ENCODE results near the gene JMJD8.
"Not testable (repeated sequence)": the region's sequence is repeated elsewhere in the genome, so short reads cannot be mapped to it uniquely, and the experiment has no call there.

JMJD8 gene

GRCh38 chr16:714558-715476, 30.7 kb upstream of the JMJD8 start, which contains the start of gene METRN:
Gene METRN (plus strand): TSS chr16:715118. CDS start chr16:715290, 172 bp downstream.
- Histone ChIP-seq H3K4me3 (ENCODE audit: low read length) (peak within 1 kb of the TSS; percentile 66), H3K9ac (ENCODE audit: low read depth, low read length) (peak within 1 kb of the TSS; percentile 57), H3K36me3 (ENCODE audit: insufficient read depth, low read length) (no peaks in the 10 kb centered on the region), H3K4me1 (ENCODE audit: insufficient read depth, low read length) (peaks cover 13% of the 10 kb centered on the region; the same call in 1 of the 2 replicates), H3K27me3 (ENCODE audit: insufficient read depth, low read length) (peaks cover 53% of the 10 kb centered on the region), H3K9me3 (ENCODE audit: insufficient read depth, low read depth, low read length) (no peaks in the 10 kb centered on the region), H3K27ac (ENCODE audit: low read depth, low read length) (no peak within 1 kb of the TSS)
- 9% methylated on average over 108 of the region's 108 CpGs for WGBS

- Histone ChIP-seq H3K36me3 (ENCODE audit: insufficient read depth, low read length) (no peaks in the 10 kb centered on the region), H3K4me3 (ENCODE audit: low read length) (no peak overlapping the region), H3K4me1 (ENCODE audit: insufficient read depth, low read length) (peaks cover 11% of the 10 kb centered on the region; the same call in 1 of the 2 replicates), H3K27ac (ENCODE audit: low read depth, low read length) (no peak overlapping the region), H3K9ac (ENCODE audit: low read depth, low read length) (no peak overlapping the region), H3K27me3 (ENCODE audit: insufficient read depth, low read length) (peaks cover 60% of the 10 kb centered on the region), H3K9me3 (ENCODE audit: insufficient read depth, low read depth, low read length) (no peaks in the 10 kb centered on the region)
- WGBS: 85% methylated on average over 11 of the region's 11 CpGs
Observed at GRCh38 chr16:714079-714478, 29.9 kb upstream of the JMJD8 start.

- H3K9ac ChIP-seq (ENCODE audit: low read depth, low read length); H3K4me3 ChIP-seq (ENCODE audit: low read length); H3K36me3 ChIP-seq (ENCODE audit: insufficient read depth, low read length); H3K9me3 ChIP-seq (ENCODE audit: insufficient read depth, low read depth, low read length); H3K27ac ChIP-seq (ENCODE audit: low read depth, low read length): not testable (repeated sequence)
- 49% methylated on average over 12 of the region's 13 CpGs for WGBS
- peaks cover 69% of the 10 kb centered on the region for H3K27me3 ChIP-seq (ENCODE audit: insufficient read depth, low read length)
- peaks cover 11% of the 10 kb centered on the region; the same call in 1 of the 2 replicates for H3K4me1 ChIP-seq (ENCODE audit: insufficient read depth, low read length)
Observed at GRCh38 chr16:712740-713250, 28.7 kb upstream of the JMJD8 start.

GRCh38 chr16:711548-712320, 27.6 kb upstream of the JMJD8 start:
- Histone ChIP-seq H3K27me3 (ENCODE audit: insufficient read depth, low read length) (peaks cover 77% of the 10 kb centered on the region), H3K4me3 (ENCODE audit: low read length) (no peak overlapping the region), H3K9me3 (ENCODE audit: insufficient read depth, low read depth, low read length) (no peaks in the 10 kb centered on the region), H3K36me3 (ENCODE audit: insufficient read depth, low read length) (no peaks in the 10 kb centered on the region), H3K4me1 (ENCODE audit: insufficient read depth, low read length) (peaks cover 10% of the 10 kb centered on the region; the same call in 1 of the 2 replicates), H3K27ac (ENCODE audit: low read depth, low read length) (no peak overlapping the region), H3K9ac (ENCODE audit: low read depth, low read length) (no peak overlapping the region)
- 19% methylated on average over 22 of the region's 25 CpGs for WGBS

GRCh38 chr16:711084-711483, 26.9 kb upstream of the JMJD8 start:
- H3K27ac ChIP-seq (ENCODE audit: low read depth, low read length): no peak overlapping the region
- H3K4me1 ChIP-seq (ENCODE audit: insufficient read depth, low read length): 0 out of 2 replicates have a peak, but pooled peaks cover 3% of the 10 kb centered on the region
- WGBS: 82% methylated on average over 12 of the region's 12 CpGs

GRCh38 chr16:710500-711075, 26.5 kb upstream of the JMJD8 start:
- no peaks in the 10 kb centered on the region for H3K4me1 ChIP-seq (ENCODE audit: insufficient read depth, low read length)
- no peaks in the 10 kb centered on the region for H3K9me3 ChIP-seq (ENCODE audit: insufficient read depth, low read depth, low read length)
- H3K27me3 ChIP-seq (ENCODE audit: insufficient read depth, low read length): peaks cover 75% of the 10 kb centered on the region
- no peak overlapping the region for H3K4me3 ChIP-seq (ENCODE audit: low read length)
- no peaks in the 10 kb centered on the region for H3K36me3 ChIP-seq (ENCODE audit: insufficient read depth, low read length)
- no peak overlapping the region for H3K27ac ChIP-seq (ENCODE audit: low read depth, low read length)
- H3K9ac ChIP-seq (ENCODE audit: low read depth, low read length): no peak overlapping the region
- WGBS: 82% methylated on average over 21 of the region's 21 CpGs

More at GRCh38 chr16:711084-711483, 26.9 kb upstream of the JMJD8 start:
- Histone ChIP-seq H3K9ac (ENCODE audit: low read depth, low read length) (no peak overlapping the region), H3K27me3 (ENCODE audit: insufficient read depth, low read length) (peaks cover 77% of the 10 kb centered on the region), H3K4me3 (ENCODE audit: low read length) (no peak overlapping the region), H3K9me3 (ENCODE audit: insufficient read depth, low read depth, low read length) (no peaks in the 10 kb centered on the region), H3K36me3 (ENCODE audit: insufficient read depth, low read length) (no peaks in the 10 kb centered on the region)

GRCh38 chr16:709566-710499, 25.7 kb upstream of the JMJD8 start:
- H3K27me3 ChIP-seq (ENCODE audit: insufficient read depth, low read length): peaks cover 78% of the 10 kb centered on the region
- no peaks in the 10 kb centered on the region for H3K9me3 ChIP-seq (ENCODE audit: insufficient read depth, low read depth, low read length)
- H3K36me3 ChIP-seq (ENCODE audit: insufficient read depth, low read length): no peaks in the 10 kb centered on the region
- H3K4me1 ChIP-seq (ENCODE audit: insufficient read depth, low read length): no peaks in the 10 kb centered on the region
- WGBS: 45% methylated on average over 30 of the region's 30 CpGs
- no peak overlapping the region for H3K9ac ChIP-seq (ENCODE audit: low read depth, low read length)
- H3K4me3 ChIP-seq (ENCODE audit: low read length): no peak overlapping the region
- no peak overlapping the region for H3K27ac ChIP-seq (ENCODE audit: low read depth, low read length)

GRCh38 chr16:708959-709358, 24.8 kb upstream of the JMJD8 start:
- Histone ChIP-seq H3K27me3 (ENCODE audit: insufficient read depth, low read length) (peaks cover 79% of the 10 kb centered on the region), H3K36me3 (ENCODE audit: insufficient read depth, low read length) (no peaks in the 10 kb centered on the region), H3K4me3 (ENCODE audit: low read length) (no peak overlapping the region), H3K27ac (ENCODE audit: low read depth, low read length) (no peak overlapping the region), H3K9me3 (ENCODE audit: insufficient read depth, low read depth, low read length) (no peaks in the 10 kb centered on the region), H3K4me1 (ENCODE audit: insufficient read depth, low read length) (no peaks in the 10 kb centered on the region), H3K9ac (ENCODE audit: low read depth, low read length) (no peak overlapping the region)
- WGBS: 82% methylated on average over 3 of the region's 4 CpGs

- WGBS: 65% methylated on average over 3 of the region's 3 CpGs
- Histone ChIP-seq H3K27me3 (ENCODE audit: insufficient read depth, low read length) (peaks cover 83% of the 10 kb centered on the region), H3K9ac (ENCODE audit: low read depth, low read length) (no peak overlapping the region), H3K27ac (ENCODE audit: low read depth, low read length) (no peak overlapping the region), H3K4me1 (ENCODE audit: insufficient read depth, low read length) (no peaks in the 10 kb centered on the region), H3K9me3 (ENCODE audit: insufficient read depth, low read depth, low read length) (no peaks in the 10 kb centered on the region), H3K36me3 (ENCODE audit: insufficient read depth, low read length) (no peaks in the 10 kb centered on the region), H3K4me3 (ENCODE audit: low read length) (no peak overlapping the region)
Observed at GRCh38 chr16:708019-708418, 23.9 kb upstream of the JMJD8 start.

GRCh38 chr16:707062-707538, 23.0 kb upstream of the JMJD8 start:
- 44% methylated on average over 14 of the region's 14 CpGs for WGBS
- Histone ChIP-seq H3K27ac (ENCODE audit: low read depth, low read length) (no peak overlapping the region), H3K36me3 (ENCODE audit: insufficient read depth, low read length) (no peaks in the 10 kb centered on the region), H3K9me3 (ENCODE audit: insufficient read depth, low read depth, low read length) (no peaks in the 10 kb centered on the region), H3K4me3 (ENCODE audit: low read length) (no peak overlapping the region; the same call in 1 of the 2 replicates), H3K27me3 (ENCODE audit: insufficient read depth, low read length) (peaks cover 92% of the 10 kb centered on the region), H3K9ac (ENCODE audit: low read depth, low read length) (no peak overlapping the region), H3K4me1 (ENCODE audit: insufficient read depth, low read length) (no peaks in the 10 kb centered on the region)
